GM18499 (cell line): Measurements from ENCODE around the gene VWA8.
"Not testable (repeated sequence)": the region's sequence is repeated elsewhere in the genome, so short reads cannot be mapped to it uniquely, and the experiment has no call there.

Experiments
- ATAC-seq: cut with Tn5 transposase; IDR thresholded peaks from one replicate; pipeline ENCODE4 v1.9.1; 2021; ENCODE audit warnings: moderate number of reproducible peaks; ENCODE audit not compliant: insufficient read depth, unreplicated experiment

Gene VWA8

DNA sequence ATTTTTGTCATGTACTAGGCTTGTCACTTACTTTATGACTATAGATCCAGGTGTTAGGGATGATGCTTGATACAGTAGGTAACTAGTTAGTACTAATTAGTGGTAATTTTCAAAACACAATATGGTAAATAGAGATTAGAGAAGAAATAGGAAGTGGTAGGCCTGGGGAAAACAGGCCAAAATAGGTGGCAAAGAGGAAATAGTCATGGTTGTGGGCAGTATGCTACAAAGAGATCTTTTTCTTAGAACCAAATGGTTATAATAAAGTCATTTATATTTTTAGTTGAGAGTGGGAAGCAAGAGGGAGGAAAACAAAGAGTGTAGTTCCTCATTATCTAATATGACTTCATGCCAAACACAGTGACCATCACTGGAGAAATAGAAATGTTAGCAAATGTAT is 9.1 kb upstream of the VWA8 start:
- no peak for ATAC-seq

DNA sequence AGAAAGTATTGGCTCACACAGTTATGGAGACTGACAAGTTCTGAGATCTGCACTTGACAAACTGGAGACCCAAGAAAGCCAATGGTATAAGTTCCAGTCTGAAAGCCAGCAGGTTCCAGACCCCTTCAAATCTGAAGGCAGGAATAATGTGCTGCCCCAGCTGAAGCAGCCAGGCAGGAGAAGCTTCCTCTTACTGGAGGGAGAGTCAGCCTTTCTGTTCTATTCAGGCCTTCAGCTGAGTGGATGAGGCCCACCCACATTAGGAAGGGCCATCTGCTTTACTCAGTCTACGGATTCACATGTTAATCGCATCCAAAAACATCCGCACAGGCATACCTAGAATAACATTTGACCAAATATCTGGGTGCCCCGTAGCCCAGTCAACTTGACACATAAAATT is 8.2 kb upstream of the VWA8 start:
- ATAC-seq, result no peak

DNA sequence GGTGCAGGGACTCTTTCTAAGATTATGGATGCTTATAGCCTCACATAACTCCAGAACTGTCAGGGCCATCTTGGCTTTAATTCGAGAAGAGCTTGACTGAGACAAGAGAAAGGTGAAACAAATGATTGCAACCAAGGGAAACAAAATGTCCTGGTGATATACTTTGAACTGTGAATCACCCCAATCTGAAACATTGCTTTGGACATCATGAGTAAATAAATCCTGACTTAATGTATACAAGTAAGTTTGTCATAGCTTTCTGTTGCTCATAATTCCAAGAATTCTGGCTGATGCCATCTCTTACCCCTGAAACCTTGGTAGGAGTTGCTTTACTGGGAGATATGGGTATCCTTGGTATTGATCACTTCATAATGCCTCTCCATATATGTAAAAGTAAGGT is 5.8 kb upstream of the VWA8 start:
- ATAC-seq, result no peak

DNA sequence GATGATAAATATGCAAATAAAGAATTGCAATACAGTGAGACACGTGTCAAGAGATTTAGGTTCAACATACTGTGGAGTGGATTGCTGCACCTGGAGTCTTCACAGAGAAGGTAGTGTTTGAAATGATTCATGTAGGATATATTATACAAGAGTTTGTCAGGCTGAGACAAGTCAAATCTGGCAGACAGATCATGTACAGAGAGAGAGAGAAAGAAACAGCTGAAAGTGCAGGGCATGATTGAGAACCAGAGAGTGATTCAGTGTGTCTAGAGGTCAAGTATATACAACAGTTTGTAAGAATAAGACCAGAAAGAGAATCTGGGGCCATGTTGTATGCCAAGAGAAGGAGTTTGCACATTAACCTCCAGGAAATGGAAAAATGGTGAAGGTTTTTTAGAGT is 2.1 kb upstream of the VWA8 start:
- ATAC-seq, result no peak

DNA sequence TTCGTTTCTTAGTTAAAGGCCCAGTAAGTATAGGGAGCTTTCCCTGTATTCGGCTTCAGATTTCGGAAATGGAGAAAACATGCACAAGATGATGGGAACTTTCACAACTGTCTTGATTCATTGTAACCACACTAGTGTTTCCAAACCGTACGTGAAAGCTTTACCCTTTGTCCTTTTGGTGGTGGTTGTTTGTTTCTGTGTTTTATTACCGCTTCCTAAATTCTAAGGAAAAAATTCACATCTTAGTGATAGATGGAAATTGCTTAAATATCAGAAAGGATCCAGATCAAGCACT is 504 bp upstream of the VWA8 start:
- no peak for ATAC-seq

DNA sequence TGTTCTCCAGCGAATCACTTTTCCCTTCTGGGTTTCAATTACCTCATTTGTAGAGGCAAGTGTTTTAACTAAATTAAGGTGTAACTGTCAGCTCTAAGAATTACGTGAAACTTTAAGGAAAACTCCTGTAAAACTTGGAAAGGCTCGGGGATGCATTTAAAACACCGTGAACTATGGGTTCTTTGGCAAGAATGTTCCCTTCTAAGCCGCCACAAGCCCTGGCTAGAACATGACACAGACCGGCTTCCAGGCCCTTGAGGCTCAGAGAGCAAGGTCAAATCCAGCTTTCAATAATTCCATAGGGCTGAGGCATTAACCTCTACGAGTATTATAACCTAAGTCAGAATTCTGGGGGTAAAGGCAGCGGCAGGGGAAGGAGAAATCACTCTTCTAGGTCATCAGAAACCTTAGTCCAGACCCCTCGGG is 685 bp downstream of the VWA8 start:
- ATAC-seq, result no peak

DNA sequence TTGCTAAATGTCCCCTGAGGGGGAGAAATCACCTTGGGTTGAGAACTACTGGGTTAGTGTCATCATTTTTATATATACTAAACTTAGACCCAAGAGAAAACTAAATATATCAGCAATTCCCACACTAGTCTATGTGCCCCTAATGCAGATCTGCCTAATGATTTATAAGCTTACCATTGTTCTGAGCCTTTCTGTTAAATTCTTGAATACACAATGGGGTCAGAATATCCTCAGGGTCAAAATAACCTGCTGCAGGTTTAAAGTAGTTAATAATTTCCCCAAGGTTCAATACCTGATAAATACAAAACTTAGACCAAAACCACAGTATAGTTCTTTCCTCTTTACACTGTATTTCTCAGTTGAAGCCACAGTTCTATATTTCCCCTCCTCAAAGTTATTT is 4.6 kb downstream of the VWA8 start:
- ATAC-seq, result no peak

DNA sequence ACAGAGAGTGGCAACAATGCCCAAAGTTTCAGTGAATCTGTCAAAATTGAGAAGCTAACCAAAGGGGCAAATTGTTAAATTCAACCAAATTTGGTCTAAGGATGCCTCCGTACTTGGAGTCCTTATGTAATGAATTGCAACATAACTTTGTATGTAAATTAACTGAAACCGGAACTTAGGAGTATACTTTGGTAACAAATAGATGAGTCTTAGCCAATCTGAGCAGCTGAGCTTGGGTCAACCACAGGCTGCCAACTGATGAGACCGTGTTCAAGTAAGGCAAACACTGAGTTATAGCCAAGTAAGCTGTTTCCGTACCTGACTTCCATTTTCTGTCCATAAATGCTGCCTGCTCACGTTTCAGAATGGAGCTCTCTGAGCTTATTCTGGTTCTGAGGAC is 5.3 kb downstream of the VWA8 start:
- no peak for ATAC-seq

DNA sequence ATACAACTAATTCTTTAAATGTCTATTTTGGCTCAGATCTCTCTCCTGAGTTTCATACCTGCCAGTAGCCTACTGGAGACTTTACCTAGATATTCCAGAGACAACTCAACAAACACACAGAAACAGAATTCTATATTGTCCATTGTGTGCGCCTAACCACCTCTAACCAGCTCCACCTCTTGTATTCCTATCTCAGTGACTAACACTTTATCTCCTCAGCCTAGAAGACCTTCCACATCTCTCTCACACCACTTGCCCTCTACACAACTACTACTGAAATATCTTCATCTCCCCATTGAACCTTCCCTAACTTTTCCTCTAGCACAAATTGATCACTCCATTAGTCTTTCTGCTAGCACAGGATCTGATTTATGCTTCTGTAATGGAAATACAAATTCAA is 6.7 kb downstream of the VWA8 start:
- no peak for ATAC-seq

DNA sequence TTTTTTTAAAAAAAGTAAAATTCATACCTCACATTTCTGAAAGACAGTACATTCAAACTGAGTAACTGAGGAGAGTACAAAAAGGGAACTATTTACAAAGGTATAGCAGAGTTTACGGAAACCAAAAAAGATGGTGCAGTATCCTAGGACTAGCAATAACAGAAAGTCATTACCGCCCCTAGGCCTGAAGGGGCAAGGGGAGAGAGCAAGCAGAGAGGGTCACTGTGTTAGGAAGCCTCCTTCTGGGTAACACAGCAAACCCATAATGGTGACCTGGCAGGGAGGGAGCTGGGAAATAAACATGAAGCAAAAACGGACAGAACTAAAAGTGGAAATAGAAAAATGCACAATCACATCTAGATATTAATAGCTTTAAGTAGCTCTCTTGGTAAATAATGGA is 8.2 kb downstream of the VWA8 start:
- ATAC-seq, result no peak

DNA sequence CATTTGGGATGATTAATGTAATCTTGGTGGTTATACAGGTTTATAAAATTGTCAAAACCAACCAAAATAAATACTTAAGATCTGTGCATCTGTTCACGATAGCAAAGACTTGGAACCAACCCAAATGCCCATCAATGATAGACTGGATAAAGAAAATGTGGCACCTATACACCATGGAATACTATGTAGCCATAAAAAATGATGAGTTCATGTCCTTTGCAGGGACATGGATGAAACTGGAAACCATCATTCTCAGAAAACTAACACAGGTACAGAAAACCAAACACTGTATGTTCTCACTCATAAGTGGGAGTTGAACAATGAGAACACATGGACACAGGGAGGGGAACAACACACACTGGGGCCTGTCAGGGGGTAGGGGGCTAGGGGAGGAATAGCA is 11.8 kb downstream of the VWA8 start:
- not testable (repeated sequence) for ATAC-seq

DNA sequence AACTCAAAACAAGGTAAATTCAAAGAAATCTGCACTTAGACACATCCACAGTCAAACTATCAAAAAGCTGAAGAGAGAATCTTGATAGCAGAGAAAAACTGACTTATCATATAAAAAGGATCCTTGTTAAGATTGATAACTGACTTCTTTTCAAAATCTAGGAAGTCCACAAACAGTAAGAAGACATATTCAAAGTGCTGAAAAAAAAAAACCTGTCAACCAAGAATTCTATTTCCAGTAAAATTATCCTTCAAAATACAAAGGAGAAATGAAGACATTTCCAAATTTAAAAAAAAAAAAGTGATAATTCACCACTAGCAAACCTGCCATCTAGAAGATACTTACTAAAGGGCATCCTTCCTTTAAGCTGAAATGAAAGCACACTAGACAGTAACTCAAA is 15.0 kb downstream of the VWA8 start:
- ATAC-seq, result no peak

DNA sequence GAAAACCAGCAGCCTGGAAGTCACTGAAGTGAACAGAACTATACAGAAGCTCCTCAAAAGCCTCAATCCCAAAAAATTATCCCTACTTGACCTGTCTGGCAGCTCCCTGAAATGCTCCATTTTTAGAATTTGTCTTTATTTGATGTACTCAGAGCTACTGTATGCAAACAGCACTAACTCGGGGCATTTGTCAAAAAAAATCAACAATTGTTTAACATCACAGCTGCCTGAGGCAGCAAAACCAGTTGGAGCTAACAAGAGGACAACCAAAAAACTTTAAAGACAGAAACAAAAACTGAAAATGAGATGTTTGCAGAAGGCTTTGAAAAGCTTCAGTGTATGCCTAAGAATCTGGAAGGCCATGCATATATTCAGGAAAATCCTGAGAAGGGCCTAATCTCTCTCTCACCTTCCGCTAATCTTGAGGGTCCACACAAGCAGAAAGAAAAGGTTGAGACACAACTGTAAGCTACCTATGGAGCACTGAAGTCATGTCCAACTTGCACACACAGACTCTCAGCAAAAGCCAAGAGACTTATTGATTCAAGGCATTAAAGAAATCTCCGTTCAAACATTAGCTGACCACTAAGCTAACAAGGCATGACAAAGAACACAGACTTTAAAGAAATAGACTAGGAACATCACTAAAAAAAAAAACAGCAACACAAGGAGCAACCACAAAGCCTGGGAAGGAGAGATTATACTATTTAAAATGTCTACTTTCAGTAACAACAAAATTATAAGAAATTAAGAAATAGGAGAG is 16.1 kb downstream of the VWA8 start:
- ATAC-seq, result no peak

DNA sequence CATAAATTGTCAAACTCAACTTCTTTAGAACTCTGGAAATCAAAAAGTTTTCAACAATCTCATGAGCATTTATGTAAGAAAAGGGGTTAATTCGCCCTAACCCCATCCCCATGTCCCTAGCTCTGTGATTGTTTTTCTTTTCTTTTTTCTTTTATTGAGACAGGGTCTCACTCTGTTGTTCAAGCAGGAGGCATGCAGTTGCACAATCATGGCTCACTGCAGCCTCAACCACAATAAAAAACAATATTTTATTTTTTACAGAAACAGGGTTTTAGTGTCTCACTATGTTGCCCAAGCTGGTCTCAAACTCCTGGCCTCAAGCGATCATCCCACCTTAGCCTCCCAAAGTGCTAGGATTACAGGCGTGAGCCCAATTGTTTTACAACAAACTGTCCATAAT is 16.7 kb downstream of the VWA8 start:
- ATAC-seq, result no peak

DNA sequence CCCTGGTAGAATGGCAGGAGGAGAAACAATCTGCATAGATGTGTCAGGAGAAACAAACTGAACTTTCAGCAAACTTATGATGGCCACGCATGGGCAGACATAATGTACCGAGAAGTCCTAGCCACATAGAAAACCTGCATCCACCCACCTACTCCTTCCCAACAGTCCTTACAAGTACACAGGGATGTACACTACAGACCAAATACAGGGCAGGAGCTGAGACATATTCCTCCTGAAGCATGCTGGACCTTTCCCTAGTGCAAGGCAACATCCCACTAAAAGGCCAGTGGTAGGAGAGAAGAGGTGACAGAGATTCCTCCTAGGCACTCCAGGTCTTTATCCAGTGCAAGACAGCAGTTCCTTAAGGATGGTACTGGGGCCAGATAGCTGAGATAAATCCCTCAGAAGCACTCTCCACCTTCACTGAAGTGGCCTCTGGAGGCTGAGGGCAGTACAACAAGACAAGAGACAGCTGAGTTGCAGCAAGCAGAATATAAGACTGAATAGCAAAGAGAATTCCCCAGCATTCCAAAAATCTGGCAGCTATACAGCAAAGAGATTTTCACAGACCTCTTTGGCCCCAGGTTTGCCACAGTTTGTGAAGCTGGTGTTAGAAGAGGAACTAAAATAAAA is 18.3 kb downstream of the VWA8 start:
- ATAC-seq, result no peak

DNA sequence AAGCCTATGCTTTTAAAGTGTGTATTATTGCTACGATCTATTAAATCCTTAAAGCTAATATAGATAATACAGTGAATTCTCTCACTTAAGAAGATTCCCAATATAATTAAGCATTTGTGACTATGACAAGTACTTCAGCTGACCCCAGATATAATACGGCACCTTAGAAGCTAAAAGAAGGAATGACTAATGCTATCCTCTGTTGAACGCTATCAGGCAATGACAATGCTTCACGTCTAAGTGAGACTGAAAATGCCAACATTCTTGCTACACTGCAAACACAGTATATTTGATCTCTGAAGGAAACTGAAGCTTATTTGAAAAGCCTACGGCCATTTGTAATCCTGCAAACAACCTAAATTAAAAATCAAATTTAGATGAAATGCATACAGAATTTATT is 19.7 kb downstream of the VWA8 start:
- no peak for ATAC-seq

DNA sequence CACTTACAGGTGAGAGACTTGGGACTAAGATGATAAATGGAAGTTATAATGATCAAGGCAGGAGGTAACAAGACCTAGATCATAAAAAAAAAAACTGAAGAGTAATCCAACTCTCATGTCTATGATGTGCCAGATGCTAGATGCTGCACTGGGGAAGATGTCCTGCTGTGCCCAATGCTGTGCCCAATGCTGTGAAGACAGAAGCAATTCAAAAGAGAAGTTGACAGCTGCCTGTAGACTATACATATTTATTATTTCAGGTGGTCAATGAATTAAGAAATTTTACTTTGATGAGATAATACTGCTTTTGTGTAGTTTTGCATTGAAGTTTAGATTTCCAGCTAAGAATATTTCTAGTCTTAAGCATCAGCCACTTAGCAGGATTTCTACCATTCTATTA is 21.5 kb downstream of the VWA8 start:
- ATAC-seq, result no peak

DNA sequence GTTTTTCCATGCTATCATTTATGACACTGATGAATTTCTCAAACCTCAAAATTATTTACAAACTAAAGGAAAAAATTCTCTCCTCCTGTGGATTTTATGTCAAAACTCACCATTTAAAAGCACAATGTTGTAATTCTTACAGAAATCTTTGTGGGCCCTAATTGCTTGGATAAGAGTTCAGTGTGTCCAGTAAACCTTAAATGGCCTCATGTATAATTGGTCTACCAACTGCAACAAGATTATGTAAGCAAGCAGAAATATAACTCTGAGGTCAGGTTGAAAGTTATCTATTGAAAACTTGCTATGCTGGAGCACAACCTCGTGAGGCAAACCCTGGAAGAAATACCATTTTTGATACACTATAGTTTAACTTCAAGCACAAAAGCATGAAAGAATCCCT is 22.0 kb downstream of the VWA8 start:
- ATAC-seq, result no peak

DNA sequence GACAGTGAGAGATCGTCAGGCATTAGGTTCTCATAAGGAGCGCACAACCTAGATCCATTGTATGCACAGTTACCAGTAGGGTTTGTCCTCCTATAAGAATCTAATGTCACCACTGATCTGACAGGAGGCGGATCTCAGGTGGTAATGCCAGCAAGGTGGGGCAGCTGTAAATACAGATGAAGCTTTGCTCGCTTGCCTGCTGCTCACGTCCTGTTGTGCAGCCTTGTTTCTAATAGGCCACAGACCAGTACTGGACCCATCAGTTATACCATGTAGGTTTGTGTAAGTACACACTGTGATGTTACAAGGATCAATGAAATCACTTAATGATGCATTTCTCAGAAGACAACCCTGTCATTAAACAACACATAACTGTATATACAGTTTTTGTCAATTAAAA is 23.5 kb downstream of the VWA8 start:
- no peak for ATAC-seq

DNA sequence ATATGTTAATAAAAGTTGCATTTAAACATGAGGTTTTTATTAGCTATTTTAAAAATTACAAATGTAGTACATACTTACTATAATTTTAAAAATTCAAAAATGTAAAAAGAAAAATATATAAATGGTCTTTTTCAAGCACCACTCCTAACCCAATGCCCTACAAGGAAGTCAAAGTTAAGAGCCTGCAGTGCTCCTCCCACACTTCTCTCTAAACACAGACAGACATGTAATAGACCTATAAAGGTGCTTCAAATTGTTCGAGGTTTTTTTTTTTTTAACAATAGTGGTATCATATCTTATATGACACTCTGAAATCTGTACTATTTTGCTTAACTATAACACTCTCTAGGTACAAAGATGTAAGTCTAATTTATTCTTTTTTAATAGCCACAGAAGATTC is 25.4 kb downstream of the VWA8 start:
- no peak for ATAC-seq

DNA sequence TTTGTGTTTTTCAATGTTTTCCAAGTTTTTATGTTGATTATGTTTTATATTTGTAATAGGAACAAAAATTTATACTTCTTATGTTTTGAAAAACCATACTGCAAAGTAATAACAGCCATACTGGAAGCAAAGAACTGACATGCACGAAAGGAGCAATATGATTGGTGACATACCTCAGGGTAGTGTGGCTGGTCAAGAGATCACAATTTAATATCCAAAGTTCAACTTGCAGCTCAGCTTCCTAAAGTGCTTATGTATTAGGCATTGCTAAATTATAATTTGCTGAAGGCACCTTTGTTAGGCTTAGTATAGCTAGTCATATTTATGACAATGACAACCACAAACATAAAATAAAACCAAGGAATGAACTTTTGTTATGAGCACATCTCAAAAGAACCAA is 25.9 kb downstream of the VWA8 start:
- ATAC-seq, result no peak

DNA sequence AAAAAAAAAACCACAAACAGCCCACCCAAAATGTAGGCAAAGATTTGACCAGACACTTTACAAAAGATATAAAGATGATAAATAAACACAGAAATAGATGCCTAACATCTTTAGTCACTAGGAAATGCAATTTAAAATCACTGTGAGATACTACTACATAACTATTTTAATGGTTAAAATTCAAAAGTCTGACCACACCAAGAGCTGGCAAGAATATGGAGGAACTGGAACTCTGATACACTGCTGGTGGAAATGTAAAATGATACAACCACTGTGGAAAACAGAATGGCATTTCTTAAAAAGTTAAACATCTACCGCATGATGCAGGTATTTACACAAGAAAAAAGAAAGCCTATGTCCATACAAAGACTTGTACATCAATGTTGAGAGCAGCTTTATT is 26.8 kb downstream of the VWA8 start:
- ATAC-seq, result no peak

DNA sequence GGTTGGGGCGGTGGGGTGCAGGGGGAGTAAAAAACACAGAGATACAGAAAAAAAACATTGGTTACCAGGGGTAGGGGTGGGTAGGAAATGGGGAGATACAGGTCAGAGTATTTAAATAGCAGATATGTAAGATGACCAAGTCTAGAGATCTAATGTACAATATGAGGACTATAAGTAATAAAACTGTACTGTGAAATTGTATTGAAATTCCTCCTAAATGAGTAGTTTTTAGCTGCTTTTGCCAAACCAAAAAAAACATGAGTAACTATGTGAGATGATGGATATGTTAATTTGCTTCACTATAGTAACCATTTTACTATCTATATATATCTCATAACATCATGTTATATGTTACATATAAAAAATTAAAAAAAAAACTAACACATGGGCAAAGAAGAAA is 29.6 kb downstream of the VWA8 start:
- ATAC-seq, result no peak
